ENCODE data around the gene ACSS1.

- no peak for TF ChIP-seq CTCF (IDR thresholded peaks at IDR 0.05; ENCODE audit: low read depth, low read length, poor library complexity, severe bottlenecking)
- no peak for TF ChIP-seq EZH2phosphoT487 (IDR thresholded peaks at IDR 0.05; ENCODE audit: borderline replicate concordance, low read length)
Measured at GRCh38 chr20:25035921-25036320, 22.0 kb downstream of the ACSS1 start.

Measured in DOHH2 (cell line).